Stimulated activated naive CD4-positive, alpha-beta T cell (primary cell): ENCODE data around the gene MAFG.

Source experiments
- DNase-seq, 6 experiments: peaks; one replicate each; lab custom pipeline; 2025; lab: John Stamatoyannopoulos, UW

Gene MAFG

DNA sequence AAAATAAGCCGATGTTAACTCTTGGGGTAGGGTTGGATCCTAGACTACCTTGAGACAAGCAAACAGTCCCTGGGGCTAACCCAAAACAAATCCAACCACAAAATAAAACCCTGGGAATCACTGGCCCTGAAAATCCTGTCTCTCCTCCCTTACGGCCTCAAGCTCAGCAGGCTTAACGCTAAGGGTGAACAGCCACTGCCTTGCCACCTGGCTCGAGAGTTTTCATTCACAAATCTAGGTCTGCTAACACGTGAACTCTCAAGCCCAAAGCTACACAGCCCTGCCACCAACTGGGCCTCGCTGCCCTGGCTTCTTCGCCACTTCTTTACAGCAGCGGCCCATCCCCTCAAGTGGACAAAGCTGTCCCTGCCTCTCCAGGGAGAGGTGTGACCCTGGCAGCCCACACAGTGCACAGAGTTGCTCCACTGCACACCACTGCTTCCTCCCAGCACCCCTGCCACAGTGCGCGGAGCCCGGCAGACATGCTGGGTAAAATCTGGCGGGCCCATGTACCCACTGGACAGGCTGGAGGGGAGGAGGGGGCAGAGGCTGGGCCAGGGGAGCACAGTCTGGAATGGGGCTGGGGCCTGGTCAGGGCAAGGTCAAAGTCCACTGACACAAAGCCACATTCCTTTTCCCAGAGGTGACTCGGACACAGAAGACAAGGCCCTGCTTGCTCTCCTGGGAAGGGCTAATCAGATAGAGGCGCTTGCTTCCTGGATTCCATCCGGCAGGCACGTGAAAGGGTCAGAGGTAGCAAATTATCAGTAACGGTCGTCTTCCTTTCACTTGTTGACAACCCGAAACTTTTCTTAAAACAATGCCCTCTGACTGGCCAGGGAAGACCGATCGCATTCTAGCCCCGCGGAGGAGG, 17.3 kb downstream of the MAFG start:
- no peak for DNase-seq

DNA sequence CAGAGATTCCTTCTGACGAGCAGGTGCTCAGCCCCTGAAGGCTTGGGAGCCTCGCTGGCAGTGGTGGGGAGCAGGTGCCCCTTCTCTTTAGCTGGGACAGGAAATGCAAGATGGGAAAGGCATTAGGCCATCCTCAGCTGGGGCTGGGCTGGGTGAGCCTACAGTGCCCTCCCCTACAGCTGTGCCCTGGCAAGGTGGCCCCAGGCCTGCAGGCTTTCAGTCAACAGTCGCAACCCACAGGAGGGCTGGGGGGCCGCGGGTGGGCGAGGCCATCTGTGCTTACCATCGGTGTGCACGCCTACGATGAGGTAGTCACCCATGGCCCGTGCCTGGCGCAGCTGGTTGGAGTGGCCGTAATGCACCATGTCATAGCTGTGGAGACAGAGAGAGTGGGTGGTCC, 18.3 kb downstream of the MAFG start:
- DNase-seq: no peak

DNA sequence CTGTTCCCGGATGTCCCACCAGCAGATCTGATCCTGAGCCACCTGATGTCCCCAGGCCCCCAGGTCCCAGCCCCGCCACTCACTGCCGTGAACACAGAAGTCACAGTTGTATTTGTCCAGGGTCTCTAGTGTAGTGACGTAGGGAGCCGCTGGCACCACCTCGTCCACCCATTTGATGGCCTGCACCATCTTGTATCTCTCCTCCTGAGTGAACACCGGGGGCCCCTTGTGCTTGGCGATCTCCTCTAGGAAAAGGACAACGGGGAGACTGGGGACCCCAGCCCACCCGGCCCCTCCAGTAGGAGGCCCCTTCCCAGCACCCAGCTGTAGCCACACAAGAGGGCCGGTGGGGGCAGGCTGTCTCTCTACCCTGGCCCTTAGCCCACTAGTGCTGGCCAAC, 18.7 kb downstream of the MAFG start:
- no peak for DNase-seq

DNA sequence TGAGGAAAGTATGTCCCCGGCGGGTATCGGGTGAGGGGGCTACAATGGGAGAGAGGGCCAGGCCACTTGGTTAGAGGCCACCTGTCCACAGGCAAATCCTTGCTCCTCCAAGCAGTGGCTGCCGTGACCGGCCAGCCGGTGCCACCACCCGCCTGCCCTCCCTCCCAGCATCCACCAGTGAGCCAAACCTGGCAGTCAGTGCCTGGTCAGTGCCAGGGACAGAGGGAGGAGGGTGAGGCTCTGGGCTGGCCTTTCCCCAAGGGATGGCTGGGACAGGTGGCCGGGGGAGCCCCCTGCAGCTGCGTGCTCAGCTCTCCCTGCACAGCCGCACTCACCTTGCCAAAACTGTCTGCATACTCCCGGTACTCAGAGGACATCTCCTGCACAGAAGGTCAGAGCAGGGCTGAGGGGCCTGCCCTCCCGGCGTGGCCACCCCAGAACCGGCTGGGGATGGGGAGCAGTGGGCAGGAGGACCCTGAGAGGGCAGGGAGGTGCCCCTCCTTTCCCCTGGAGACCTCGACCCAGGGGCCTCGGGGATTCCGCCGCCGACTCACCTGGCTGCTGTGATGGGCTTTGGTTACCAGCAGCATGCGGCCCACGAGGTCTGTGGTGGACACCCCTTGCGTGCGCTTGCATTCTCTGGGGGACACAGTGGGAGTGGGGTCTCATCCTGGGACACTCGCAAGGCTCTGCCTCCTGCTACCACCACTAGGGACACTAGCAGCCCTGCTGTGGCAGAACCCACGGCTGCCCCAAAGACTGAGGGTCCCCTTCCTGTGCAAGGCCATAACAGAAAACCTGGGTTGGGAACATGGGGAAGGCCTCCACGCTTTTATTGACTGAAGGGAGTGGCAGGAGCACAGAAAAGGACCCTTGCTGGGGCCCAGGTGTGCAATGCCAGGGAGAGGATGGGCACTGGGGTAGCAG, 20.1 kb downstream of the MAFG start:
- no peak for DNase-seq

DNA sequence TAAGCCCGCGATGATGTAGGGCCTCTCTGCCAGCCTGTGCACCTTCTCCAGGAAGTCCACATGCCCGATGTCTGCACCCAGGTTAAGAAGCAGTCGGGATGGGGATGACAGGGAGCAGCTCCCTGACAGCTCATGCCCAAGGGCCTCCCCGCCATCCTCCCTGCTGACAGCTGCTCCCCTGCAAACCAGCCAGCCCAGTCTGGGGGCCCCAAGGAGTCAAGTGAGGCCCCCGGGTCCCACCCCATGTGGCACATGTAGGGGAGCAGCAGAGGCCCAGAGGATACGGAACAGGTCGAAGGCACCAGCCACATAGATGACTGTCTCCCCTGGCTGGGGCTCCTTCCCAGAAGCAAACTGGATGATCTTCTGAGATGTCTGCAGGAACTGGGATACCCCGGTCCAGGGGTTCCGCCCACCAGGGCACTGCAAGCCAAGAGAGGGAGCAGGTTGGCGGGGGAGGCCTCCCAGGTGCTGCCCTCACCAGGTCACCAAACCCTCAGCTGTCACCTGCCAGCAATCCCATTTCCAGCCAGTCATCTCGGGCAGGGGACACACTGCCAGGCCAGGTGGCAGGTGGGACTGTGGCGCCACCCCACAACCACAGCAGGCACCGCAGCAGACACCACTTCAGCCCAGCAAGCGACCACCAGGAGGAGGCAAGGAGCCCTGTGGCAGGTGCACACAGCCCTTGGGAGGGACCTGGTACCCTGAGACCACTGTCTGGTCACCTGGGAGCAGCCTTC, 20.9 kb downstream of the MAFG start:
- DNase-seq: no peak

DNA sequence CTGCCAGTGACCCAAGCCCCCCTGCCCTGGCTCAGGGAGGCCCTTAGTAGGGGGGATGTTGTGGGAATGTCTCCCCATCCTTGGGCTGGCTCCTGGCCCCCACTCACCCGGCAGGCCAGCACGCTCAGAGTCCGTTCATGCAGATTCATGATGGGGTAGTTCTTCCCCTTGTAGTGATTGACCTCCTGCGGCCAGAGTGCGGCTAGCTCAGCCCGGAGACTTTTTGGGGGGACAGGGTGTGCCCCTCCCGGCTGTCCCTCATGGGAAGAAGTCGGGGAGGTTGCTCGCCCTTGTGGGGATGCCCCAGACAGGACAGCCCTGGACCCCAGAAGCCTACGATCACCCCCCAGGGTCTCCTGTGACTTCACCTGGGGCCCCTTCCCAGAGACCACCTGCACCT, 21.5 kb downstream of the MAFG start:
- no peak for DNase-seq

DNA sequence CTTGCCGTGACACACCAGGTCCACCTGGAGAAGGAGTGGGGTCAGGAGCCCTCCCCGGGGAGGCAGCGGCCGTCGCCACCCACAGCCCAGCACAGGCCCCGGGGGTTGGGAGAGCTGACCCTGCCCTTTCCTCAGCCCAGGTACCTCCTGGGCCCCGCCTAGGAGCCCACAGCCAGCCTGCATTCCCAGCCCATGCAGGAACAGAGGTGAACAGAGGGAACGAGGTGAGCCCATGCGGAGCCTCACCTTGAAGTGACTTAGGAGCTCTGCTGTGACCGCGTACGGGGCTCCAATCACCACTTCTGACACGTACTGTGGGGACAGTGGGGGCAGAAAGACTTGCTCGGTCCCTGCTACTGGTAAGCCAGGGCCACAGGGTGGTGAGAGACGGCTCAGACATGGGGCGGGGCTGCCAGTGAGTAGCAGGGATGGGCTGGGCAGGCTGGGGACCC, 22.1 kb downstream of the MAFG start:
- no peak for DNase-seq

DNA sequence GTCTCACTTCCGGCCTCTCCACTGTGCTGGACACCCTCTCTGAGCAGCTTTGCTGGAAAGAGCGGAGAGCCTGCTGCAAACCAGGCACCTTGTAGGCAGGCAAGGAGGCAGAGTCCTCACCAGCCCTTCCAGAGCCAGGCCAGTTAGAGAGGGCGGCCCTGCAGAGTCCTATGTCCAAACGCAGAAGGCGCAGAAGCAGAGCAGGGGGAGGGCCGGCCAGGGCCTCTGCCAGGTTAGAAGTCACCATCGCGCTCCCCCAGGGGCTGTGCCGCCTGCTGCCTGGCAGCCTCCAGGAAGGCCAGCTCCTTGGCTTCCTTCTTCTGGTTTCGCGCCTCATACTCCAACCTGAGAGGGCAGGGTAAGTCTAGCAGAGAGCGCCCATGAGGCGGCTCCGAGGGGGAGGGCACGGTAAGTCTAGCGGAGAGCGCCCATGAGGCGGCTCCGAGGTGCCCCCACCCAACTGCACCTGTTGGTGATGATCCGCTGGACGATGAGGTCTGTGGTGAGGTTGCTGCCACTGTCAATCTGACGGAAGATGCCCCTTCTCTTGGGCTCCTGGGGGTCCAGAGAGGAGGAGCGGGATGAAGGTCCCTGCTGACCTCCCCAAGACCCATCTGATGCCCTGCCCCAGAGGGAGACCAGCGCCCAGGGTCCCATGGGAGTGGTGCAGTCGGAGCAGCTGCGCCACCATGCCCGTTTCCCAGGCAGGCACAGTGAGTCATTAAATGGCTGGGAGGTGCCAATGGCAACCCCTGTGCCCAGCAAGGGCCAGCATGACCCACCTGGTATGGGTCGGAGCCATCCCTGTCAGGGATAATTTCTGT, 22.7 kb downstream of the MAFG start:
- DNase-seq: no peak

DNA sequence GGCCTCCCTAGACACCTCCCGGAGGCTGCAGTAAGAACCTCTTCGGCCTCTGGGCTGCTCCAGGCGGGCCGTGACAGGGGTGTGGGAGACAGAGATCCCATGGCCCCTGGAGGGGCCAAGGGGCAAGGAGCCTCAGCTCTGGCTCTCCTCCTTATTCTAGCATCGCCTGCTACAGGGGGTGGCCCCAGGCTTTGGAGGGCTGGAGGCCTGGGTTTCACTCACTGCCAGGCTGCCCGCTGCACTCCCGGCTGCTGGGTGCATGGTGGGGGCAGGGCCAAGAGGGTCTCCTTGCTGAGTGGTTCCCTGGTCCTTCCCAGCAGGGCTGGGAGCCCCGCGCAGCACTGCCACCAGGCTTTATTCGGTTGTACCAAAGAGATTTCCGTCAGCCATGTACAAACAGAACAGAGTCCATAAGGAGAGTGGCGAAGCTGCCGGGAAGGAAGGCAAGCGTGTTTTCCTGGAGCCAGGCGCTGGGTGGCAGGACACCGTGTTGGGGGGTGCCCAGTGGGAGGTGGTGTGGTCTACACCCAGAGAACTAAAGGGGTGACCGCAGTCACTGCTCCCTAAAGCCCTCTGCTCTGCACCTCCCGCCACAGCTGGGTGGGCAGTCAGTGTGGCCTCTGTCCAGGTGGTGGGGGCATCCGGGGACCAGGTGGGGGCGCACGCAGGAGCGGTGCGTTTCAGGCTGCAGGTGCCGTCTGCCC, 23.5 kb downstream of the MAFG start:
- DNase-seq: no peak

DNA sequence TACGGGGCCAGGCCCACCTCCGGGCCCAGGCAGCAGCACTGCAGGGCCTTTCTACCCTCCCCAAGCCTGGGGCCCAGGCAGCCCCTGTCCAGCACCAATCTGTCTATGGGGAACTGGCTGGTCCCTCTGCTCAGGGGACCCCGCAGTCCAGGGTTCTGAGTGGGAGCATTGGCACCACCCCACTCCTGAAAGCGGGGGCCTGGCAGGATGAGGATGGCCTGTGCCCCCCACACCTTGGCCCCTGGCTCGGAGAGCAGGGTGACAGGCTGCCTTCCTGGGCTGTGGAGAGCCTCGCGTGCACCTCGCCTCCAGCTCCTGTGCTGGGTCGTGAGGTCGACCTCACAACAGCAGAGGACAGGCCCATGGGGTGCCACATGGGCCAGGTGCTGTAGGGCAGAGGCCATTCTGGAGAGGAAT, 24.1 kb downstream of the MAFG start:
- DNase-seq: no peak

DNA sequence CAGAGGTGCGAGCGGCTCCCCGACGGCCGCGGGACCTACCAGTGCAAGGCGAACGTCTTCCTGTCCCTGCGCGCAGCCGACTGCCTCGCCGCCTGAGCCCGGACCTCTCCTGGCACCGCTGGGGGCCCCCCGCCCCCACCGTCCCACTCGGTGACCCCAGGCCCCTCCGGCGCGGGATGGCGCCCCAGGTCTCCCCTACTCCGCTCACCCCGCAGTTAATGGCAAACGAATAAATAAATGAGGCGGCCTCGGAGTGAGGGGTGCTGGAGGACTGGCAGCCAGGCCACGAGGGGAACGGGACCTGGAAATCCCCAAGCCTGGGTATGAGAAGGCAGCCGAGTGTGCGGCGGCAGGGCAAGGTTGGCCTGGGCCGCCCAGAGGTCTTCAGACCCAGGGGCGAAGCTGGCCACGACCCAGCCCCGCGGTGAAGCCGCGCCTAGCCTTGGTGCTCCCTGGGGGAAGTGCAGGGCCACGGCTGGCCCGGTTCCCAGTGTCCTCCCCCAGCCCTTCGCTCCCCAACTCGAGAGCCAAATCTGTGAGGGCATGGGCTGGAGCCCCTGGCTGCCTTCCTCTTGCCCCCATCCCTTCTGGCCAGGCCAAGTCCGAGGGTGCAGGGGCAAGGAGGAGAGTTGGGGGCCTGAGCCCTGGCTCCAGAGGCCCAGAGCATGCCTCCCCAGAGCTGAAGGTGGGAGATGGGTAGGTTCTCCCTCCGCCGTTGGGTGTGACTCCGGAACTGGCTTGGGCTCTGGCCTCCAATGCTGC, 24.7 kb downstream of the MAFG start:
- DNase-seq: no peak

DNA sequence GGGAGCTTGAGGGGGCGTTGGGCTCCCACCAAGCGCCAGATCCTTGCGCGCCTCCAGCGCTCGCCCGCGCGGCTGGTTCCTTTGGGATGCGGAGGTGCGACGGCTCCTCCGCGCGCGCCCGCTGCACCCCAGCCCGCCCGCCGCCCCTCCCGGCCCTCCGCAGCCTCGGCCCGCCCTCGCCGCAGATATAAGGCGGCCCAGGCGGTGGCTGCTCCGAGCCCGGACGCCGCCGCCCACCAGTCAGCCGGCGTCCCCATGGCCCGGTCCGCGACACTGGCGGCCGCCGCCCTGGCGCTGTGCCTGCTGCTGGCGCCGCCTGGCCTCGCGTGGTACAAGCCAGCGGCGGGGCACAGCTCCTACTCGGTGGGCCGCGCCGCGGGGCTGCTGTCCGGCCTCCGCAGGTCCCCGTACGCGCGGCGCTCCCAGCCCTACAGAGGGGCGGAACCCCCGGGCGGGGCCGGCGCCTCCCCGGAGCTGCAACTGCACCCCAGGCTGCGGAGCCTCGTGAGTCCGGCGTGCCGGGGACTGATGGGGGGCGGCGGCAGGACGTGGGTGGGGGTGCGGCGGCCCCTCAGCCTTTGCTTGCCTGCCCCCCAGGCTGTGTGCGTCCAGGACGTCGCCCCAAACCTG, 25.4 kb downstream of the MAFG start, which contains the start of gene NPB:
NPB (plus strand) TSS at position 216 of the 630 bp plus-strand sequence; CDS start at position 256, 40 bp downstream.
- DNase-seq: peak in 1 of 6 experiments; percentile 17

DNA sequence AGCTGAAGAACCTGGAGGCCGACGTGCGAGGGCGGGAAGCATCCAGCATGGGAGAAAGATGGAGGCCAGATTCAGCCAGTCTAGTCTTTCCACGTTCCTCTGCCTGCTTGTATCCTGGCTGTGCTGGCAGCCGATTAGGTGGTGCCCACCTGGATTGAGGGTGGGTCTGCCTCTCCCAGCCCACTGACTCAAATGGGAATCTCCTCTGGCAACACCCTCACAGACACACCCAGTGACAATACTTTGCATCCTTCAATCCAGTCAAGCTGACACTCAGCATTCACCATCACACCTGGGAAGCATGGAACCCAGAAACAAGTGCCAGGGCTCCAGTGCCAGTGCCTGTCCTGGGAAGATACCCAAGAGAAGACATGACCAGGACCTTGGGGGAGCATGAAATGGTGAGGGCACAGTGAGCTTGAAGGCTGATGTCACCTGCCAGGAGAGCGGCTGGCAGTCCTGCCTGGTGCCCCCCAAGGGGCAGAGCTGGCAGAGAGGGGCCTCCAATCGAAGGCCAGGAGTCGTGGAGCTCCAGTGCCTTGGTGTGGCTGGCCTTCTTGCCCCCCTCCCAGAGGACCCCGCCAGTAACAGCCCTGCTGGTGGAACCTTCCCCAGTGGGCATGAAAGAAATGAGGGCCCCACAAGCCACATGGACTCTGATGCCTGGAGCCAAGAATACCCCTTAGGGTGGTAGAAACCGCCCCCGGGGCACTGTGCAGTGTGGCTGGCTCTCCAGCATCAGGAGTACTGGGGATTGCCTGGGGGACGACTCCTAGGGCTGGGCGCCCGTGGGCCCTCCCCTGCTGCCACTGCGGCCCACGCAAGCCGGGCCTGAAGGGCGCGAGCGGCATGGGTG, 26.1 kb downstream of the MAFG start:
- DNase-seq: no peak

DNA sequence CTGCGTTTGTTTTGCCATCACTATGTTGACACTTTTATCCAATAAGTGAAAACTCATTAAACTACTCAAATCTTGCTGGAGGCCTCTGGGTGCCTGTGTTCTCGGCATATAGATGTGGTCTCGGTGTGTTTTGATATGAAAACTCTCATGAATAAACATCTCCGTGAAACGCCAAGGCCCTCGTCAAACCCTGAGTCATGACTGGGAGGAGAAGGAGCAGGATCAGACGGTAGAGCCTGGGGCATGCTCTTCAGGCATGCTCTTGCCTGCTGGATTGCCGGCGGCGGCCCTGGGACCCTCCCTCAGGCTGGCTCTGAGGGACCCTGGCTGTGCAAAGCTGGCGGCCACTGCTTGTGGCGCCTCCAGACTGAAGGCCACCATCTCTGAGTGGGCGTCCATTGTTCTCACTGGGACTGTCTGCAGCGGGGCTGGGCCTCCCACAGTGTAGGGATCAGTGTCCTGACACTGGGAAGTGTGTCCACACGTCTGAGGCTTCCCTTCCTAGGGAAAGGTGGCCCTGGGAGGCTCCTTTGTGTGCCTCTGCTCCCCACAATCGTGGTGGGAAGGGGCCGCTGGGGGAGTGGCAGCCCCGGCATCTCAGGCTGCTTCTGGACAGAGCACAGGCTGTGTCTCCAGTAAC, 27.2 kb downstream of the MAFG start:
- DNase-seq: no peak

DNA sequence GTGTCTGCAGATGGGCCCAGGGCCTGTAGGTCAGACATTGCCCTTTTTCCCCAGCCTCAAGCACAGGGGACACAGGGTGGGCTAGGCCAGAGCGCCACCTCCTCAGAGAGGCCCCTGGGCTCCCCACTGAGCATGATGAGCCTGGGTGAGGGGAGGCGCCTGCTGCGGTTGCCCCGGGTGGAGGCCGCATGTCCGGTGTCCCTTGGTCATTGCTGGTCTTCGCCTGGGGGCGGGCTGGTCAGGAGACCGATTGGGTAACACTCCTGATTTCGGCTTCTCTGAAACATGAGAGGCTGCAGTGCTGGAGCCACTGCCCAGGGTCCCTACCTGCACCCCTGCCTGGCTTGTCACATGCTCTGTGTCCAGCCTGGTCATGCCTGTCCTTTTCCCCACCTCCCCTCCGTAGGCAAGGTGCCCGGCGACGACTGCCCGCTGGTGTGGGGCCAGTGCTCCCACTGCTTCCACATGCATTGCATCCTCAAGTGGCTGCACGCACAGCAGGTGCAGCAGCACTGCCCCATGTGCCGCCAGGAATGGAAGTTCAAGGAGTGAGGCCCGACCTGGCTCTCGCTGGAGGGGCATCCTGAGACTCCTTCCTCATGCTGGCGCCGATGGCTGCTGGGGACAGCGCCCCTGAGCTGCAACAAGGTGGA, 27.9 kb downstream of the MAFG start:
- DNase-seq: no peak

DNA sequence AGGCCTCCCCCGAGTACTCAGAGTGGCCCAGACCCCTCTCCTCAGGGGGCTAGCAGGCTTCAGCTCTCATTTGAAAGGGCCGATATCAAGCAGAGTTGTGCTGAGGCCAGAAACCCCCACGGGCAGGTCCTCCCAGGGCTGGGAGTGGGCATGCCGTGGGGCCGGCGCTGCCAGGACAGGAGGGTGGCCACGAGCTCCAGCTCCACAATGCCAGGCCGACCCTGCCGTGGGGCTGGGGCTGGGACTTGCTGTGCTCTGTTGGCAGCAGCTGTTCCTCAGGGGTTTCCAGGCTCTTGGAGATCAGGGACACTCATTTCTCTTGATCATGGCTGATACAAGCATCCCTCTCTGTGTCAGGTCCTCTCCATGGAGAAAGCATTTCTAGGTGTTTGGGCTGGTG, 28.6 kb downstream of the MAFG start:
- no peak for DNase-seq
